ENCODE results near the gene CHST12.

CHST12 gene

DNA sequence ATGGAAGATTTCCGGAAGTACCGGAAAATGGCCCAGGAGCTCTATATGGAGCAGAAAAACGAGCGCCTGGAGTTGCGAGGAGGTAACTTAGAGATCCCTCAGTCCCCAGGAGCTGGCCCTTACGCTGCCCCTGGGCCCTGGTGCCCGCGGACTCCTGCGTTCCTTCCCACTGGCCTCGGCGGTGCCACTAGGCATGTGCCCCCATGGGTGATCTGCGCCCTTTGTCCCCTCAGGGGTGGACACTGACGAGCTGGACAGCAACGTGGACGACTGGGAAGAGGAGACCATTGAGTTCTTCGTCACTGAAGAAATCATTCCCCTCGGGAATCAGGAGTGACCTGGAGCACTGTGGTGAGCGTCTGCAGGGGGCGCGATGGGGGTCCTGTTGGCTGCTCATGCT is 24.2 kb upstream of the CHST12 start:
- no peaks in the 10 kb centered on the region for H3K9me3 ChIP-seq (replicated peaks; ENCODE audit: insufficient read depth, low read length)
- H3F3A ChIP-seq (ENCODE audit: insufficient read depth, low read length): no peaks in the 10 kb centered on the region; the same call in 1 of the 2 replicates
- H3K79me2 ChIP-seq (ENCODE audit: low read length): peaks cover 47% of the 10 kb centered on the region
- H4K20me1 ChIP-seq (ENCODE audit: insufficient read depth, low read length): 0 out of 2 replicates have a peak, but pooled peaks cover 3% of the 10 kb centered on the region
- no peak overlapping the region for H3K4me2 ChIP-seq (ENCODE audit: low read depth, low read length)
- DNase-seq: no peak
- no peak overlapping the region for H3K4me3 ChIP-seq (ENCODE audit: low read length)
- peaks cover 44% of the 10 kb centered on the region for H3K36me3 ChIP-seq (replicated peaks; ENCODE audit: insufficient read depth, low read length)
- no peak overlapping the region for H3K27ac ChIP-seq (ENCODE audit: low read length)
- TF ChIP-seq EZH2phosphoT487 (IDR thresholded peaks at IDR 0.05; ENCODE audit: low read length) (no peak), EZH2 (optimal IDR thresholded peaks at IDR 0.05; ENCODE audit: low read depth, low read length) (no peak)
- TF ChIP-seq, protein P1, sequence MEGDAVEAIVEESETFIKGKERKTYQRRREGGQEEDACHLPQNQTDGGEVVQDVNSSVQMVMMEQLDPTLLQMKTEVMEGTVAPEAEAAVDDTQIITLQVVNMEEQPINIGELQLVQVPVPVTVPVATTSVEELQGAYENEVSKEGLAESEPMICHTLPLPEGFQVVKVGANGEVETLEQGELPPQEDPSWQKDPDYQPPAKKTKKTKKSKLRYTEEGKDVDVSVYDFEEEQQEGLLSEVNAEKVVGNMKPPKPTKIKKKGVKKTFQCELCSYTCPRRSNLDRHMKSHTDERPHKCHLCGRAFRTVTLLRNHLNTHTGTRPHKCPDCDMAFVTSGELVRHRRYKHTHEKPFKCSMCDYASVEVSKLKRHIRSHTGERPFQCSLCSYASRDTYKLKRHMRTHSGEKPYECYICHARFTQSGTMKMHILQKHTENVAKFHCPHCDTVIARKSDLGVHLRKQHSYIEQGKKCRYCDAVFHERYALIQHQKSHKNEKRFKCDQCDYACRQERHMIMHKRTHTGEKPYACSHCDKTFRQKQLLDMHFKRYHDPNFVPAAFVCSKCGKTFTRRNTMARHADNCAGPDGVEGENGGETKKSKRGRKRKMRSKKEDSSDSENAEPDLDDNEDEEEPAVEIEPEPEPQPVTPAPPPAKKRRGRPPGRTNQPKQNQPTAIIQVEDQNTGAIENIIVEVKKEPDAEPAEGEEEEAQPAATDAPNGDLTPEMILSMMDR (IDR thresholded peaks at IDR 0.05; ENCODE audit: low read length): no peak
- H3K9ac ChIP-seq (ENCODE audit: low read length): no peak overlapping the region
- no peaks in the 10 kb centered on the region for H3K27me3 ChIP-seq (replicated peaks; ENCODE audit: insufficient read depth, low read length)
- H3K9me2 ChIP-seq (replicated peaks; ENCODE audit: insufficient read depth, low read length): no peaks in the 10 kb centered on the region
- H3K4me1 ChIP-seq (ENCODE audit: low read length): no peaks in the 10 kb centered on the region
- H2AFZ ChIP-seq (ENCODE audit: low read length): no peak overlapping the region

DNA sequence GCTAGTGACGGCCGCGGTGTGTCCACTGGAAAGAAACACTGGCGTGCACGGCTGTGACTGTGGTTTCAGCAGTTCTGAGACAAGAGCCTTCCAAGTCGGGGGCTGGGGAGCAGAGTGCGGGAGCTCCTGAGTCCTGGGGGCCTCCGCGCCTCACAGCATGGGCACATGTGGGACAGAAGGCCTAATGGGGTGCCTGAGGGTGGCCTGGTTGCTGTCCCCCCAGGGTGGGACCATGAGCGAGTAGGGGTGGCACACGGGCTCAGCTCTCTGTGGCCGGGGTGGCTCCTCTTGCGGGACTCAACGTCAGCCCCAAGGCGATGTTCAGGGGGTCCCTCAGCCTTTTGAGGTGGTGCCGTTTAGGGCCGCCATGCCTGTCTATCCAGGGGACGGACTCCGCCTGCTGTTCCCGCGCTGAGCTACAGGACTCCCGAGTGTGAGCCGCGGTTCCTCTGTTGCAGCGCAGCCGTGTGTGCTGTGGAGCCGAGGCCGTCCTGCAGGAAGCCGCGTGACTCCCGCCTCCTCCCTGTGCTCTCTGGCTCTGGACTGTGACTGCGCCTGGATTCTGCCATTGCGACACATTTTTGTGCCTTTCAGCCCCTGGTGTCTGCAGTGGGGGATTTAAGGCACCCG is 23.5 kb upstream of the CHST12 start:
- Histone ChIP-seq H3K9me2 (replicated peaks; ENCODE audit: insufficient read depth, low read length) (no peaks in the 10 kb centered on the region), H2AFZ (ENCODE audit: low read length) (no peak overlapping the region), H3K27ac (ENCODE audit: low read length) (no peak overlapping the region), H3K79me2 (ENCODE audit: low read length) (peaks cover 40% of the 10 kb centered on the region), H3F3A (ENCODE audit: insufficient read depth, low read length) (no peaks in the 10 kb centered on the region; the same call in 1 of the 2 replicates), H3K4me2 (ENCODE audit: low read depth, low read length) (no peak overlapping the region), H4K20me1 (ENCODE audit: insufficient read depth, low read length) (0 out of 2 replicates have a peak, but pooled peaks cover 3% of the 10 kb centered on the region), H3K4me3 (ENCODE audit: low read length) (no peak overlapping the region), H3K27me3 (replicated peaks; ENCODE audit: insufficient read depth, low read length) (no peaks in the 10 kb centered on the region), H3K9me3 (replicated peaks; ENCODE audit: insufficient read depth, low read length) (no peaks in the 10 kb centered on the region), H3K36me3 (replicated peaks; ENCODE audit: insufficient read depth, low read length) (peaks cover 38% of the 10 kb centered on the region), H3K9ac (ENCODE audit: low read length) (no peak overlapping the region), H3K4me1 (ENCODE audit: low read length) (no peaks in the 10 kb centered on the region)
- no peak for TF ChIP-seq EZH2phosphoT487 (IDR thresholded peaks at IDR 0.05; ENCODE audit: low read length)
- DNase-seq: no peak

DNA sequence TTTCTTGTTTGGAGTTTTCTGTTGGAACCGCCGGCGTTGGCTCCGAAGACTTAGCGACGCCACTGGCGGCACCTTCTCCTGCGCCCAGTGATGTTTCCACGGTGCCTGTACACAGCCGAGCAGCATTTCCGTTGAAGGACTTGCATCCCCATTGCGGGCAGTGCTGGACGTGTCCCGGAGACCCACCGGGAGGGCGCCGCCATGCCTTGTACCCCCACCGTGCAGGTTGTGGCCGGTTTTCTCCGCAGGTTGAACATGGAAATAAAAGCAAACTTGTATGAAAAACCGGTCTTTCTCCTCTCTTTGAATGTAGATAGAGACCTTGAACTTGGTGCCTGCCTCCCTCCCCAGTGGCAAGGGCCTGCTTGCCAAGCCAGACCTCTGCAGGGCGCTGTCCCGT is 22.9 kb upstream of the CHST12 start:
- no peaks in the 10 kb centered on the region for H3K27me3 ChIP-seq (replicated peaks; ENCODE audit: insufficient read depth, low read length)
- no peak overlapping the region for H3K9ac ChIP-seq (ENCODE audit: low read length)
- H3K9me3 ChIP-seq (replicated peaks; ENCODE audit: insufficient read depth, low read length): no peaks in the 10 kb centered on the region
- no peaks in the 10 kb centered on the region for H4K20me1 ChIP-seq (ENCODE audit: insufficient read depth, low read length)
- H3K4me2 ChIP-seq (ENCODE audit: low read depth, low read length): no peak overlapping the region
- H3K4me1 ChIP-seq (ENCODE audit: low read length): no peaks in the 10 kb centered on the region
- TF ChIP-seq, protein P1 (IDR thresholded peaks at IDR 0.05; ENCODE audit: low read length): no peak
- no peak for TF ChIP-seq EZH2 (optimal IDR thresholded peaks at IDR 0.05; ENCODE audit: low read depth, low read length)
- no peak for TF ChIP-seq EZH2phosphoT487 (IDR thresholded peaks at IDR 0.05; ENCODE audit: low read length)
- H3F3A ChIP-seq (ENCODE audit: insufficient read depth, low read length): no peaks in the 10 kb centered on the region; the same call in 1 of the 2 replicates
- H3K36me3 ChIP-seq (replicated peaks; ENCODE audit: insufficient read depth, low read length): peaks cover 33% of the 10 kb centered on the region
- H3K4me3 ChIP-seq (ENCODE audit: low read length): no peak overlapping the region
- peaks cover 34% of the 10 kb centered on the region for H3K79me2 ChIP-seq (ENCODE audit: low read length)
- H3K27ac ChIP-seq (ENCODE audit: low read length): no peak overlapping the region
- H3K9me2 ChIP-seq (replicated peaks; ENCODE audit: insufficient read depth, low read length): no peaks in the 10 kb centered on the region
- DNase-seq: no peak
- H2AFZ ChIP-seq (ENCODE audit: low read length): no peak overlapping the region

DNA sequence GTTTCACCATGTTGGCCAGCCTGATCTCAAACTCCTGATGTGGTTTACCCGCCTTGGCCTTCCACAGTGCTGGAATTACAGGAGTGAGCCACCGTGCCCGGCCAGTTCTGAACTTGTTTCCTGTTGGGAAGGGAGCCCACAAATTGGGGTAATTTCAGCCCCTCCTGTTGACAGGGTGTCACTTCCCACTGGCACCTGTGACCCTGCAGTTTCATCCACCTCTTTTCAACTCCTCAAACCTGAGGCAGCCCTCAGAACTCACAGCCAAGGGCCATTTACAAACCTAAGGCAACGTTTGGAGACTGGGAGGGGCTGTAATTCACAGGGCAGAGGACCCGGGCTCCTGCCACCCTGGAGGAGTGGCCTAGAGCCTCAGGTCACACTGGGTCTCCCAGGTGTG is 22.2 kb upstream of the CHST12 start:
- TF ChIP-seq EZH2 (optimal IDR thresholded peaks at IDR 0.05; ENCODE audit: low read depth, low read length) (no peak), EZH2phosphoT487 (IDR thresholded peaks at IDR 0.05; ENCODE audit: low read length) (no peak)
- TF ChIP-seq, protein P1 (IDR thresholded peaks at IDR 0.05; ENCODE audit: low read length): no peak
- Histone ChIP-seq H3K4me1 (ENCODE audit: low read length) (no peaks in the 10 kb centered on the region), H3K4me2 (ENCODE audit: low read depth, low read length) (no peak overlapping the region), H3K9ac (ENCODE audit: low read length) (no peak overlapping the region), H3K9me3 (replicated peaks; ENCODE audit: insufficient read depth, low read length) (no peaks in the 10 kb centered on the region), H2AFZ (ENCODE audit: low read length) (no peak overlapping the region), H4K20me1 (ENCODE audit: insufficient read depth, low read length) (no peaks in the 10 kb centered on the region), H3K4me3 (ENCODE audit: low read length) (no peak overlapping the region), H3K36me3 (replicated peaks; ENCODE audit: insufficient read depth, low read length) (peaks cover 28% of the 10 kb centered on the region), H3K9me2 (replicated peaks; ENCODE audit: insufficient read depth, low read length) (no peaks in the 10 kb centered on the region), H3K27me3 (replicated peaks; ENCODE audit: insufficient read depth, low read length) (no peaks in the 10 kb centered on the region), H3K27ac (ENCODE audit: low read length) (no peak overlapping the region), H3K79me2 (ENCODE audit: low read length) (peaks cover 27% of the 10 kb centered on the region), H3F3A (ENCODE audit: insufficient read depth, low read length) (no peaks in the 10 kb centered on the region; the same call in 1 of the 2 replicates)
- DNase-seq: no peak

All from MM.1S (cell line).